SH-SY5Y (cell line): ENCODE results near the gene CCDC14.

ENCODE experiments used
- GATA2 ChIP-seq: IDR thresholded peaks from 2 replicates; pipeline ENCODE4 v1.6.1; 2011; ENCODE audit warnings: mild to moderate bottlenecking, low read depth, low read length
- GATA3 ChIP-seq: IDR thresholded peaks from 2 replicates; pipeline ENCODE4 v1.6.1; 2011; ENCODE audit warnings: low read depth, mild to moderate bottlenecking, low read length, moderate library complexity

GRCh38 chr3:124007186-124007585 lies 46.2 kb upstream of the CCDC14 start:
- TF ChIP-seq GATA3 (no peak), GATA2 (no peak)
